SK-N-MC (cell line): ENCODE data around the gene PTPRN2.

ENCODE experiments used
- EZH2 ChIP-seq: fragments of 200-600 bp; sonication (generic); IDR thresholded peaks from one replicate; pipeline ENCODE4 v1.6.1; 2017; ENCODE audit warnings: antibody characterized with exemption
- FOXP2 ChIP-seq: optimal IDR thresholded peaks from 2 replicates; pipeline ENCODE3; 2011; ENCODE audit warnings: mild to moderate bottlenecking, moderate library complexity; ENCODE audit not compliant: insufficient read depth; ENCODE audit errors: extremely low read length, control extremely low read depth
- POLR2AphosphoS5 ChIP-seq: IDR thresholded peaks from 2 replicates; pipeline ENCODE4 v1.6.1; 2012; ENCODE audit warnings: mild to moderate bottlenecking, low read depth, low read length, borderline replicate concordance

DNA sequence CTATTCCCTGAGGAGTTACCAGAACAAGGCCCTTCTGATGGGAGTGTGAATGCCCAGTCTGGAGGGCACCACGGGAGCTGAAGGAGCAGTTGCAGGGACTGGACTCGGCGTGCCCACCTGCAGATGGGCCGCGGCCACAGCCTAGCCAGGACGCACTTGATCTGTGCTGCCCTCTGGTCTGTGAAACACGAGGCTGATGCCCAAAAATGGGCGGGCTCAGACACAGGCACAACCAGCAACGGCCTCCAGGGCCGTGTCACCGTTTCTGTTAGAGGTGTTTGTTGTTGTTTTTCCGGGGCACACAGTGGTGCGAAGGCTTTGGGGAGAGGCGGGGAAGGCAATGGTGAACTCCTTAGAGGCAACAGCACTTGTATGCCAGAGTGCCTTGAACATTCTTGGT lies 1015.0 kb downstream of the PTPRN2 start:
- no peak for TF ChIP-seq EZH2
- no peak for TF ChIP-seq POLR2AphosphoS5
- no peak for TF ChIP-seq FOXP2
